Heart left ventricle (tissue), 16 donors: ENCODE results near the gene TPT1. TPM values are rescaled to one million over a fixed set of nuclear protein-coding genes. Genes with fewer than 3 reads are reported as not detected.
A peak's percentile ranks its signal among the peaks of the same experiment; 100 is the strongest.
"Not testable (repeated sequence)": the region's sequence is repeated elsewhere in the genome, so short reads cannot be mapped to it uniquely, and the experiment has no call there.

Experiments used
- ATAC-seq, 4 donors: fragments of 200-7000 bp; cut with Tn5 transposase; one replicate each; pipeline ENCODE4 v1.9.1; 2020 to 2022; ENCODE audit warnings: moderate library complexity in 4 of 4, mild to moderate bottlenecking in 3 of 4, moderate number of reproducible peaks in 1 of 4
- DNase-seq, 5 donors: peaks; one replicate each; pipeline ENCODE4 v3.0.0-alpha.2; 2020
- H3K27ac ChIP-seq, 12 donors: fragments of 200-600 bp; sonication (generic) in 4 of 12; one replicate each; pipeline versions ENCODE4 v1.5.0 to v1.8.0; 2016 to 2022; ENCODE audit warnings: mild to moderate bottlenecking in 2 of 12
- H3K27me3 ChIP-seq, 9 donors: fragments of 200-600 bp; sonication (generic) in 2 of 9; one replicate each; pipeline versions ENCODE4 v1.5.1 to v1.8.0; 2016 to 2022; ENCODE audit warnings: mild to moderate bottlenecking in 3 of 9
- H3K36me3 ChIP-seq, 9 donors: fragments of 200-600 bp; sonication (generic) in 2 of 9; one replicate each; pipeline versions ENCODE4 v1.5.0 to v1.8.0; 2018 to 2022; ENCODE audit warnings: mild to moderate bottlenecking in 2 of 9
- H3K4me1 ChIP-seq, 12 donors: fragments of 200-600 bp; sonication (generic) in 4 of 12; one replicate each; pipeline versions ENCODE4 v1.5.0 to v1.8.0; 2016 to 2022; ENCODE audit warnings: mild to moderate bottlenecking in 3 of 12
- H3K4me3 ChIP-seq, 12 donors: fragments of 200-600 bp; sonication (generic) in 4 of 12; one replicate each; pipeline versions ENCODE4 v1.5.0 to v1.8.0; 2017 to 2022; ENCODE audit warnings: mild to moderate bottlenecking in 9 of 12, moderate library complexity in 4 of 12
- H3K9me3 ChIP-seq, 12 donors: fragments of 200-600 bp; sonication (generic) in 4 of 12; one replicate each; pipeline versions ENCODE4 v1.5.0 to v1.8.0; 2016 to 2022; ENCODE audit warnings: mild to moderate bottlenecking in 1 of 12
- CTCF ChIP-seq, 12 donors: fragments of 200-600 bp; sonication (generic) in 4 of 12; IDR thresholded peaks; one replicate each; pipeline versions ENCODE4 v1.5.0 to v1.8.0; 2018 to 2022; ENCODE audit warnings: antibody characterized with exemption in 12 of 12, mild to moderate bottlenecking in 5 of 12
- POLR2A ChIP-seq, 2 donors: fragments of 450-650 bp; IDR thresholded peaks; one replicate each; pipeline ENCODE4 v1.6.1; 2017; ENCODE audit warnings: antibody characterized with exemption in 2 of 2, mild to moderate bottlenecking in 2 of 2, moderate library complexity in 2 of 2
- WGBS, 4 donors: extraction: QIAGEN DNeasy Blood & Tissue Kit in 2 of 4; methylation state at CpG; one replicate each; pipeline versions ENCODE4 v1.1.5 to v1.1.7; 2013 to 2018; 5-methylcytosine and 5-hydroxymethylcytosine counted together
- intact Hi-C, 10 donors: fragments of 100-400 bp; cut with DNase I; formaldehyde crosslinking; loops; one replicate each; pipeline versions ENCODE4 v1.11.1 to v1.14.2; 2022
- polyA plus RNA-seq, 2 donors: library from polyadenylated mRNA; stranded (reverse); fragments of 200-250 nt; gene quantifications; one replicate each; pipeline ENCODE4 v1.2.3, GENCODE V29; 2013
- total RNA-seq, 9 donors: library from RNA; depleted of rRNA in 2 of 9; stranded (reverse); fragments of >200 nt in 2 of 9; fragmentation: NEBNext Ultra II Directional in 3 of 9; extraction: Animal tissue kit (Norgen Biotek cat#: 25700) in 3 of 9; gene quantifications; one replicate each; pipeline versions ENCODE4 v1.1.0 to v1.2.4, GENCODE V29; 2016 to 2023
- donor health status: ischemic (EF 13 %, LVEDD 7.1; RV severe dilation, severe dysfunction).
- donor health status: healthy with polysubstance abuse.
- donor health status: DM: no; HTN: yes; CAD: no.
- donor health status: DM: no; HTN: no; CAD: no.
- donor health status: ischemic (EF 25% LVEDD 6.9; RV normal size, moderate dysfunction).
- donor health status: ischemic (EF 25% LVEDD 5.7; RV mildly dilated, moderate dysfunction).
- donor health status: healthy.
- donor health status: DM: yes; HTN: yes; CAD: no.
- donor health status: ischemic (EF 35%, LVEDD 5.7; RV mildly dilated, moderate dysfunction).
- donor health status: nonischemic (EF 11% LVEDD 7.7; RV severe dilation, severe dysfunction).
- donor health status: DM: yes; HTN: yes; CAD: no.
- donor health status: PGD.
- donor health status: ischemic (EF 29% LVEDD 5.4; RV normal size, mild dysfunction).
- donor health status: nonischemic (EF 23%, LVEDD 6.1; RV moderate dilation, normal function).

TPT1 gene
- total and polyA plus RNA-seq, 11 donors: 1,738 to 7,117 (median 3,896) TPM

DNA sequence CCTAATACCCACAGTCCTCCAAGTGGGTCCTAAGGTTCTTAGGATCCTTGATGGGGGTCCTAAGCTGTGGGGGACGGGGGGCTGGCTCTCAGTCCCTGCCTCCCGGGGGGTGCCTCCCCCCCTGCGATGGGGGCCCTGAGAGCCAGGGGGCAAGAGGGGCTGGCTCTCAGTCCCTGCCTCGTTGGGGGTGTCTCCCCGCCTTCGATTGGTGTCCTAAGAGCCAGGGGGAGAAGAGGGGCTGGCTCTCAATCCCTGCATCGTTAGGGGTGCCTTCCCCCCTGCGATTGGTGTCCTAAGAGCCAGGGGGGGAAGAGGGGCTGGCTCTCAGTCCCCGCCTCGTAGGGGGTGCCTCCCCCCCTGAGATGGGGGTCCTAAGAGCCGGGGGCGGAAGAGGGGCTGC lies 40.2 kb upstream of the TPT1 start:
- H3K27ac ChIP-seq: peak overlapping the region in 1 of 12 donors; percentile 24
- WGBS, 4 donors: 87% methylated on average over 10 of the region's 12 CpGs; no CpG with 5 or more reads in 3 of the 4 donors

GRCh38 chr13:45380708-45381107 lies 39.7 kb upstream of the TPT1 start:
- peaks cover 0 to 20% (median 0%) of the 10 kb centered on the region in 9 donors for H3K36me3 ChIP-seq
- H3K4me1 ChIP-seq: peaks cover 0 to 12% (median 2%) of the 10 kb centered on the region in 12 donors
- intact Hi-C loops, H3K9me3 ChIP-seq, H3K27ac ChIP-seq, H3K4me3 ChIP-seq, H3K27me3 ChIP-seq, ATAC-seq, DNase-seq: not testable (repeated sequence)
- 66 to 90% (median 77%) methylated on average over 3 to 6 of the region's 8 CpGs for WGBS, 4 donors

More for the DNA sequence above, 40.2 kb upstream of the TPT1 start:
- Histone ChIP-seq H3K27me3 (no peaks in the 10 kb centered on the region), H3K9me3 (no peaks in the 10 kb centered on the region), H3K4me1 (peaks cover 0 to 16% (median 3%) of the 10 kb centered on the region in 12 donors), H3K36me3 (peaks cover 0 to 25% (median 0%) of the 10 kb centered on the region in 9 donors), H3K4me3 (no peak overlapping the region)
- TF ChIP-seq CTCF (IDR thresholded peaks at IDR 0.05): no peak
- no peak for TF ChIP-seq POLR2A (IDR thresholded peaks at IDR 0.05)
- ATAC-seq: no peak
- intact Hi-C loops: no loop called here
- no peak for DNase-seq

DNA sequence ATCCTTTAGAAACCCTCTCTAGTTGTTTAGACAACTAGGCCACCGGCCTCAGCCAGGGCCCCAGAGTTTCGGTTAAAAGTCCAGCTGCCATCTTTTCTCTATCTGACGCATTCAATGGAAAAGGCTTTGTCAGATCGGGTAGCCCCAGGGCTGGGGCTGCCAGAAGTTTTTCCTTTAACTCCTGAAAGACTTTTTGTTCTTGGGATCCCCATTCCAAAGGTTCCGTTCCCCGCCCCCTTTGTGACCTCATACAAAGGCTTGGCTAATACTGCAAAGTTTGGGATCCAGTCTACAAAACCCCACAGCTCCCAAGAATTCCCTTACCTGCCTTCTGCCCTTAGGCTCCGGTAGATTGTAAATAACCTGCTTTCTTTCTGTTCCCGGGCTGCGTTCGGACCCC lies 38.5 kb upstream of the TPT1 start:
- H3K9me3 ChIP-seq, H3K27ac ChIP-seq, H3K4me3 ChIP-seq, H3K27me3 ChIP-seq, DNase-seq, H3K4me1 ChIP-seq, ATAC-seq: not testable (repeated sequence)
- intact Hi-C loops: loop anchor here in 4 of 10 donors (10.0 kb wide), 4 partner anchors 85 to 115 kb away; partner anchors contain the start of gene COG3 (in 1 of the 4)
- WGBS, 4 donors: 89 to 98% (median 95%) methylated on average over 7 to 9 of the region's 10 CpGs
- H3K36me3 ChIP-seq: peaks cover 0 to 11% (median 0%) of the 10 kb centered on the region in 9 donors

GRCh38 chr13:45378786-45379185 lies 37.8 kb upstream of the TPT1 start:
- not testable (repeated sequence) for ATAC-seq, H3K36me3 ChIP-seq, H3K4me1 ChIP-seq, H3K4me3 ChIP-seq, H3K9me3 ChIP-seq, H3K27ac ChIP-seq, DNase-seq, H3K27me3 ChIP-seq
- intact Hi-C loops: loop anchor here in 4 of 10 donors (10.0 kb wide), 4 partner anchors 86 to 116 kb away; partner anchors contain the start of gene COG3 (in 1 of the 4)
- WGBS, 4 donors: 89 to 93% (median 92%) methylated on average over 8 of the region's 8 CpGs

DNA sequence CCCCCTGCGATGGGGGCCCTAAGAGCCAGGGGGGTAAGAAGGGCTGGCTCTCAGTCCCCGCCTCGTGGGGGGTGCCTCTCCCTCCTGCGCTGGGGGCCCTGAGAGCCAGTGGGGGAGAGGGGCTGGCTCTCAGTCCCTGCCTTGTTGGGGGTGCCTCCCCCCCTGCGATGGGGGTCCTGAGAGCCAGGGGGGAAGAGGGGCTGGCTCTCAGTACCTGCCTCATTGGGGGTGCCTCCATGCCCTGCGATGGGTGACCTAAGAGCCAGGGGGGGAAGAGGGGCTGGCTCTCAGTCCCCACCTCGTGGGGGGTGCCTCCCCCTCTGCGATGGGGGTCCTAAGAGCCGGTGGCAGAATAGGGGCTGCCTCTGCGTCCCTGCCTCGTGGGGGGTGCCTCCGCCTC lies 36.3 kb upstream of the TPT1 start:
- H3K36me3 ChIP-seq, H3K4me3 ChIP-seq, H3K27ac ChIP-seq, H3K4me1 ChIP-seq, H3K9me3 ChIP-seq, DNase-seq, ATAC-seq, H3K27me3 ChIP-seq: not testable (repeated sequence)
- 89 to 95% (median 89%) methylated on average over 4 to 12 of the region's 12 CpGs; no CpG with 5 or more reads in 1 of the 4 donors for WGBS, 4 donors
- intact Hi-C loops: loop anchor here in 4 of 10 donors (10.0 kb wide), 4 partner anchors 87 to 117 kb away; partner anchors contain the start of gene COG3 (in 1 of the 4)

GRCh38 chr13:45376651-45377050 lies 35.7 kb upstream of the TPT1 start:
- not testable (repeated sequence) for H3K27ac ChIP-seq, H3K4me3 ChIP-seq, H3K27me3 ChIP-seq, H3K9me3 ChIP-seq, DNase-seq, ATAC-seq, H3K36me3 ChIP-seq
- WGBS, 4 donors: 92 to 99% (median 93%) methylated on average over 8 of the region's 8 CpGs
- intact Hi-C loops: loop anchor here in 4 of 10 donors (10.0 kb wide), 4 partner anchors 88 to 118 kb away; partner anchors contain the start of gene COG3 (in 1 of the 4)
- peaks cover 0 to 15% (median 0%) of the 10 kb centered on the region in 12 donors for H3K4me1 ChIP-seq

GRCh38 chr13:45374917-45375316 lies 33.9 kb upstream of the TPT1 start:
- Histone ChIP-seq H3K36me3 (peaks cover 0 to 6% (median 0%) of the 10 kb centered on the region in 9 donors), H3K4me3 (no peak overlapping the region), H3K27ac (no peak overlapping the region), H3K4me1 (peaks cover 0 to 26% (median 11%) of the 10 kb centered on the region in 12 donors), H3K27me3 (no peaks in the 10 kb centered on the region), H3K9me3 (no peaks in the 10 kb centered on the region)
- DNase-seq (no peak), ATAC-seq (no peak)
- intact Hi-C loops: loop anchor here in 9 of 10 donors (5.0 to 10.0 kb wide), 8 partner anchors 87 to 120 kb away; partner anchors contain the start of gene COG3 (in 2 of the 9)
- 97 to 98% (median 98%) methylated on average over 3 of the region's 3 CpGs for WGBS, 4 donors
- TF ChIP-seq POLR2A (IDR thresholded peaks at IDR 0.05) (no peak), CTCF (IDR thresholded peaks at IDR 0.05) (no peak)
